ENCODE results near the gene POTEM.
"Not testable (repeated sequence)": the region's sequence is repeated elsewhere in the genome, so short reads cannot be mapped to it uniquely, and the experiment has no call there.

- TF ChIP-seq, protein P1, sequence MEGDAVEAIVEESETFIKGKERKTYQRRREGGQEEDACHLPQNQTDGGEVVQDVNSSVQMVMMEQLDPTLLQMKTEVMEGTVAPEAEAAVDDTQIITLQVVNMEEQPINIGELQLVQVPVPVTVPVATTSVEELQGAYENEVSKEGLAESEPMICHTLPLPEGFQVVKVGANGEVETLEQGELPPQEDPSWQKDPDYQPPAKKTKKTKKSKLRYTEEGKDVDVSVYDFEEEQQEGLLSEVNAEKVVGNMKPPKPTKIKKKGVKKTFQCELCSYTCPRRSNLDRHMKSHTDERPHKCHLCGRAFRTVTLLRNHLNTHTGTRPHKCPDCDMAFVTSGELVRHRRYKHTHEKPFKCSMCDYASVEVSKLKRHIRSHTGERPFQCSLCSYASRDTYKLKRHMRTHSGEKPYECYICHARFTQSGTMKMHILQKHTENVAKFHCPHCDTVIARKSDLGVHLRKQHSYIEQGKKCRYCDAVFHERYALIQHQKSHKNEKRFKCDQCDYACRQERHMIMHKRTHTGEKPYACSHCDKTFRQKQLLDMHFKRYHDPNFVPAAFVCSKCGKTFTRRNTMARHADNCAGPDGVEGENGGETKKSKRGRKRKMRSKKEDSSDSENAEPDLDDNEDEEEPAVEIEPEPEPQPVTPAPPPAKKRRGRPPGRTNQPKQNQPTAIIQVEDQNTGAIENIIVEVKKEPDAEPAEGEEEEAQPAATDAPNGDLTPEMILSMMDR (IDR thresholded peaks at IDR 0.05): not testable (repeated sequence)
- not testable (repeated sequence) for TF ChIP-seq POLR2AphosphoS5 (IDR thresholded peaks at IDR 0.05; ENCODE audit: insufficient read depth in 1 of 2, low read depth in 1 of 2); POLR2A (IDR thresholded peaks at IDR 0.05)
Observed at GRCh38 chr14:18967134-18967533, at the start of gene POTEM.
